Smooth muscle cell (in vitro differentiated cells): Measurements from ENCODE around the gene TNFSF10. TPM values are rescaled to one million over a fixed set of nuclear protein-coding genes. Genes with fewer than 3 reads are reported as not detected.
A peak's percentile ranks its signal among the peaks of the same experiment; 100 is the strongest.

Source experiments
- DNase-seq: peaks from one replicate; lab custom pipeline; 2025; ENCODE audit not compliant: unreplicated experiment; lab: John Stamatoyannopoulos, UW
- H2AFZ ChIP-seq: fragments of 200-600 bp; sonication (generic); 2 replicates; pipeline ENCODE4 v1.6.0; 2016; ENCODE audit warnings: antibody characterized with exemption, low read depth, mild to moderate bottlenecking
- H3F3A ChIP-seq: fragments of 200-600 bp; sonication (generic); 2 replicates; pipeline ENCODE4 v1.6.0; 2017; ENCODE audit warnings: antibody characterized with exemption, low read depth
- H3K27ac ChIP-seq: fragments of 200-600 bp; sonication (generic); 2 replicates; pipeline ENCODE4 v1.5.1; 2016; ENCODE audit warnings: low read depth, mild to moderate bottlenecking
- H3K27me3 ChIP-seq: fragments of 200-600 bp; sonication (generic); 2 replicates; pipeline ENCODE4 v1.6.1; 2016; ENCODE audit warnings: low read depth, mild to moderate bottlenecking
- H3K36me3 ChIP-seq: fragments of 200-600 bp; sonication (generic); 2 replicates; pipeline ENCODE4 v1.5.1; 2016; ENCODE audit warnings: low read depth
- H3K4me1 ChIP-seq: fragments of 200-600 bp; sonication (generic); 2 replicates; pipeline ENCODE4 v1.5.1; 2016; ENCODE audit warnings: low read depth
- H3K4me2 ChIP-seq: fragments of 200-600 bp; sonication (generic); 2 replicates; pipeline ENCODE4 v1.6.0; 2016; ENCODE audit warnings: mild to moderate bottlenecking
- H3K4me3 ChIP-seq: fragments of 200-600 bp; sonication (generic); 2 replicates; pipeline ENCODE4 v1.5.1; 2016; ENCODE audit warnings: mild to moderate bottlenecking
- H3K79me2 ChIP-seq: fragments of 200-600 bp; sonication (generic); 2 replicates; pipeline ENCODE4 v1.6.0; 2016; ENCODE audit warnings: low read depth, mild to moderate bottlenecking
- H3K9ac ChIP-seq: fragments of 200-600 bp; sonication (generic); 2 replicates; pipeline ENCODE4 v1.6.0; 2016; ENCODE audit warnings: low read depth
- H3K9me3 ChIP-seq: fragments of 200-600 bp; sonication (generic); replicated peaks from 2 replicates; pipeline ENCODE4 v1.5.1; 2016; ENCODE audit warnings: low read depth
- H4K20me1 ChIP-seq: fragments of 200-600 bp; sonication (generic); 2 replicates; pipeline ENCODE4 v1.6.0; 2016; ENCODE audit warnings: low read depth
- CTCF ChIP-seq: fragments of 200-600 bp; sonication (generic); IDR thresholded peaks from 2 replicates; pipeline ENCODE4 v1.5.1; 2017; ENCODE audit warnings: borderline replicate concordance, mild to moderate bottlenecking, antibody characterized with exemption; ENCODE audit not compliant: insufficient read depth, poor library complexity, severe bottlenecking
- WGBS: methylation state at CpG from one replicate; pipeline ENCODE4 v1.1.7; 2016; ENCODE audit warnings: low lambda C conversion rate; 5-methylcytosine and 5-hydroxymethylcytosine counted together
- polyA plus RNA-seq: library from polyadenylated mRNA; unstranded; fragments of >200 nt; fragmentation: Nextera tagmentation; extraction: Ambion mirVana; gene quantifications from 2 replicates; pipeline ENCODE4 v1.2.1, GENCODE V29; 2016
- total RNA-seq: library from RNA; depleted of rRNA; stranded (reverse); fragments of >200 nt; gene quantifications from 2 replicates; pipeline ENCODE4 v1.2.3, GENCODE V29; 2014

TNFSF10 gene
- total and polyA plus RNA-seq, 2 experiments from 2014 or later, result 22.4 to 37.1 TPM

GRCh38 chr3:172516318-172517214 is 6.7 kb downstream of the TNFSF10 start:
- H3K4me1 ChIP-seq, result peaks cover 4% of the 10 kb centered on the region
- WGBS, result 58% methylated on average over 7 of the region's 7 CpGs
- H3K79me2 ChIP-seq, result no peaks in the 10 kb centered on the region
- H3K27me3 ChIP-seq, result no peaks in the 10 kb centered on the region
- peaks cover 23% of the 10 kb centered on the region for H3F3A ChIP-seq
- no peak for TF ChIP-seq CTCF
- peak overlapping the region; percentile 77 for H3K27ac ChIP-seq
- H3K36me3 ChIP-seq, result no peaks in the 10 kb centered on the region
- peak overlapping the region; percentile 27 for H3K9ac ChIP-seq
- H3K9me3 ChIP-seq, result no peaks in the 10 kb centered on the region
- H2AFZ ChIP-seq, result peak overlapping the region; percentile 70
- peak overlapping the region; percentile 14 for H3K4me2 ChIP-seq
- no peak overlapping the region for H3K4me3 ChIP-seq
- H4K20me1 ChIP-seq, result no peaks in the 10 kb centered on the region
- no peak for DNase-seq

GRCh38 chr3:172515130-172515918 is 7.9 kb downstream of the TNFSF10 start:
- no peak for DNase-seq
- Histone ChIP-seq H3K4me2 (no peak overlapping the region), H2AFZ (no peak overlapping the region), H3K9ac (no peak overlapping the region), H3K79me2 (no peaks in the 10 kb centered on the region), H3K4me1 (peaks cover 4% of the 10 kb centered on the region), H3K4me3 (no peak overlapping the region), H3K27ac (peak overlapping the region; percentile 77), H4K20me1 (no peaks in the 10 kb centered on the region), H3K27me3 (no peaks in the 10 kb centered on the region), H3K9me3 (no peaks in the 10 kb centered on the region), H3F3A (peaks cover 17% of the 10 kb centered on the region), H3K36me3 (no peaks in the 10 kb centered on the region)
- 46% methylated on average over 4 of the region's 4 CpGs for WGBS
- no peak for TF ChIP-seq CTCF

DNA sequence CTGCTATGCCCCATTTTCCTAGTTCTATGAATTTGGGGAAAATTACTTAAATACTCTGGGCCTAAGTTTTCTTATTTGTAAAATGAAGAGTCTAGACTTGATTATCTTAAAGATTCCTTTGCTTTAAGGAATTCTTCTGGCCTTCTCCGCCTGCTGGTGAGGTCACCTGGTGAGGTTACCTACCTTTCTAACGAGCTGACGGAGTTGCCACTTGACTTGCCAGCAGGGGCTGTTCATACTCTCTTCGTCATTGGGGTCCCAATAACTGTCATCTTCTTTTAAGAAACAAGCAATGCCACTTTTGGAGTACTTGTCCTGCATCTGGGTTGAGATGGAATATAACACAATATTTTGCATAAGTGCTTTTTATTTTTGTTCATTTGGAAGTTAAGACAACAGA is 8.6 kb downstream of the TNFSF10 start:
- Histone ChIP-seq H3F3A (peaks cover 15% of the 10 kb centered on the region), H3K9me3 (no peaks in the 10 kb centered on the region), H3K4me2 (no peak overlapping the region), H3K27ac (peak overlapping the region; percentile 77), H3K9ac (no peak overlapping the region), H3K4me1 (peaks cover 4% of the 10 kb centered on the region), H2AFZ (no peak overlapping the region), H4K20me1 (no peaks in the 10 kb centered on the region), H3K27me3 (no peaks in the 10 kb centered on the region), H3K4me3 (no peak overlapping the region), H3K79me2 (no peaks in the 10 kb centered on the region), H3K36me3 (no peaks in the 10 kb centered on the region)
- TF ChIP-seq CTCF, result no peak
- WGBS, result 87% methylated on average over 4 of the region's 4 CpGs
- no peak for DNase-seq
